Stimulated activated CD8-positive, alpha-beta memory T cell treated with anti-CD3 and anti-CD28 coated beads, Interleukin-15, amount 100 ng/mL, for 1 hour (primary cell): Measurements from ENCODE around the gene SLC38A7.
"Not testable (repeated sequence)": the region's sequence is repeated elsewhere in the genome, so short reads cannot be mapped to it uniquely, and the experiment has no call there.

Source experiments
- DNase-seq: peaks from one replicate; pipeline ENCODE4 v3.0.0-alpha.2; 2020; ENCODE audit warnings: low read depth

SLC38A7 gene

DNA sequence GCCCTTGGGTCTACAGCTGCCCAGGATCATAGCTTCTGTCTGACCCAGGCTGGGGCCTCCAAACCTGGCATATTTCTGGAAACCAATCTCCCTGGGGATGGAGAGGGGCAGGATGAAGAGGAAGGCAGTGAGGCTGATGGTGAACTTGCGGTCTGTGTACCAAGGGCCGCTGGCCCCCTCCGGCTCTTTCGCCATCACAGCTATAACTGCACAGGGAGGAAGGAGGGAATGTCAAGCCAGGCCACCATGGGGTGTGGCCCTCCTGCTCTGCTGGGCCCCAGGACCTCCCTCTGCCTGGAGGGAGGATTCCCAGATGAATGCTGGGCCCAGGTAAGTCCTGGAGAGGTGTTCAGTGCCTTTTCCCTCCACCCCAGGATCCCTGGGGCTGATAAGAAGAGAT is 6.3 kb downstream of the SLC38A7 start:
- DNase-seq, result no peak

DNA sequence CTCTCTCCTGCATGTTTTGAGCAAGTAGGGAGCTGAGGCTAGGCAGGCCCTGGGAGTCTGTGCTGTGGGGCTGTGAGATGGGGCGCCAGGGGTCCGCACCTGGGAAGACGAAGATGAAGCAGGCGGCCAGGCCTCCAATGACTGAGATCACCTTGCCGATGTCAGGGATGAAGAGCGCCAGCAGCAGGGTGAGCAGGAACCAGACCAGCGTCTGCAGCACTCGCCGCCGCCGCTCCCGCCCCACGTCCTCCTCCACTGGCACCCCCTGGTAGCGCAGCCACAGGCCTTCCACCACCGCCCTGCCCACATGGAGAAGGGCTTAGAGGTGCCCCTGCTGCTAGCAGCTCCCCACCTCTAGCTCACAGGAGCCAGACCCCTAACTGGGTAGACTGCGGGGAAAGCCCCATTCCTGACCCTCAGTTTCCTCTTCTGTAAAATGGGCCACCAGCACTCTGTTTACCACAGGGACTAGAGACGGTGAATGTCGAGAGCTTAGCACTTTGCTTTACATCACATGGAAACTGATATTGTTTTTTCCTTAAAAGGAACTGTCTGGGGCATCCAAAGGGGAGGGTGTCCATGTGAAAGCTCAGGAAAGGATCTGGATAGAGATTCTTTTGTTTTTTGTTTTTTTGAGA is 13.5 kb downstream of the SLC38A7 start:
- DNase-seq, result no peak

GRCh38 chr16:58670177-58670576 is 14.4 kb downstream of the SLC38A7 start:
- no peak for DNase-seq

DNA sequence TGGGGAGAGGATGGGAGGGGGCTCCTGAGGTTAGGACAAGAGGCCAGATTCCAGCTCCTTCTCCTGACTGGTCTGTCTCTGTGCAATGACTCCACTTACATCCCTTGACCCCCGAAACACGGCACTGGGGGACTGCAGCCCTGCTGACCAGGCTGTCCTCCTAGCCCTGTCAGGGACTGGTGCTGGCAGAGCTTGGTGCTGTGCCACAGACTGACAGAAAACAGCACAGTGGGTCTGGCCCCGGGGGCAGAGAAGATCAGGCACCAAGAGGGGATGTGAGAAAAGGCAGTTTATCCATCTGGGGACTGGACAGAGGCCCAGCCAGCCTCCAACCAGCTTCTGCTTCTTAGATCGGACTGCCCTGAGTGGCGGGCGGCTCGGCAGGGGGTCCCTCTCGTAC is 19.4 kb downstream of the SLC38A7 start:
- no peak for DNase-seq

DNA sequence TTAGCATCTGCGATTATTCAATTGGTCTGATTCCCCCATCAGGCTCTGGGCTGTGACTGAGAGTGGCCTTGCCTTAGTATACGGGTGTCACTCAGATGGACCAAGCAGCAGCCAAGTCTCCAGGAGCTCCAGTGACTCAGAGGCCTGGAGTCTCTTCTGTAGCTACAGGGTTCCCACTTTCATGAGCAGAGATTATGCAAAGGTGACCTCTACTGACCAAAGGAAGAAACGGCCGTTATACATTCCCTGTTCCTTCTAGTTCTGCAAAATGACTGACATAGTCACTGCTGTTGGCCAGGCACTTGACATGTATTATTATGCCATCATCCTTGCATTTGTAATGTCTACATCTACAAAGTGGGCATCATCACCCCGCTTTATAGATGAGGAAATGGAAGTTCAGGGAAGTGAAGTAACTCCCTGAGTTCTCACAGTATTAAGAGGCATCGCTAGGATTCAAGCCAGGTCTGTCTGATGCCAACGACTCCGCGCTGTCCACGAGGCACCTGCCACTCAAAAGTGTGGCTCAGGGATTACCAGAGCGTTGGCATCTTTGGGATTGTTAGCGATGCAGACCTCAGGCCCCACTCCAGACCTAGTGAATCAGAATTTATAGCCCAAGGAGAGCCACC is 23.3 kb downstream of the SLC38A7 start:
- DNase-seq, result no peak

GRCh38 chr16:58659911-58660310 is 24.7 kb downstream of the SLC38A7 start:
- not testable (repeated sequence) for DNase-seq

DNA sequence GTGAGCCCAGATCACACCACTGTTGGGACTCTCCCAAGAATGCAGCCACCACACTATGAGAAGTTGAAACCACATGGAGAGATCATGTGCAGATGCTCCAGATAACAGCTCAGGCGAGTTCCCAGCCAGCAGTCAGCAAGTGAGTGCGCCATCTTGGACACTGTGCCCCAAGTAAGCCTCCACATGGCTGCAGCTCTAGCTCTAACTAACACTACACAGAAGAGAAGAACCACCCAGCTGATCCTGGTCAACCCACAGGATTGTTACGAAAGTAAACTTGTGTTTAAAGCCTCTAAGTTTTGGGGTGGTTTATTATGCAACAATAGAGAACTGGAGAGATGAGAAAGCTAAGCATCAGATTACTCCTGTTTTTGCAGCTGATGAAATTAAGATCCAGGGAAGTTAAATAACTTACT is 25.8 kb downstream of the SLC38A7 start:
- no peak for DNase-seq

GRCh38 chr16:58656899-58657298 is 27.7 kb downstream of the SLC38A7 start:
- DNase-seq, result no peak

DNA sequence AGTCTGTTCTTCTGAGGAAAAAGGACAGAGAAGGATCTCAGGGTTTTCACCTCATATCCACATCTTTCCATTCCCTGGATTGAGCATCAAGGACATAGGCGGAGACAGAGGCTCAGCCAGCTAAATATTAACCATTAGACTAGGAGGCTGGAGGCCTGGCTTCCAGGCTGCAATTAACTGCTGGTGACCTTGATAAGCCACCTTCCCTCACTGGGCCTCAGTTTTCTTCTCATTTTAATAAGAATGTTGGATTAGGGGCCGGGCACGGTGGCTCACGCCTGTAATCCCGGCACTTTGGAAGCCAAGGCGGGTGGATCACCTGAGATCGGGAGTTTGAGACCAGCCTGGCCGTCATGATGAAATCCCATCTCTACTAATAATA is 29.4 kb downstream of the SLC38A7 start:
- no peak for DNase-seq

DNA sequence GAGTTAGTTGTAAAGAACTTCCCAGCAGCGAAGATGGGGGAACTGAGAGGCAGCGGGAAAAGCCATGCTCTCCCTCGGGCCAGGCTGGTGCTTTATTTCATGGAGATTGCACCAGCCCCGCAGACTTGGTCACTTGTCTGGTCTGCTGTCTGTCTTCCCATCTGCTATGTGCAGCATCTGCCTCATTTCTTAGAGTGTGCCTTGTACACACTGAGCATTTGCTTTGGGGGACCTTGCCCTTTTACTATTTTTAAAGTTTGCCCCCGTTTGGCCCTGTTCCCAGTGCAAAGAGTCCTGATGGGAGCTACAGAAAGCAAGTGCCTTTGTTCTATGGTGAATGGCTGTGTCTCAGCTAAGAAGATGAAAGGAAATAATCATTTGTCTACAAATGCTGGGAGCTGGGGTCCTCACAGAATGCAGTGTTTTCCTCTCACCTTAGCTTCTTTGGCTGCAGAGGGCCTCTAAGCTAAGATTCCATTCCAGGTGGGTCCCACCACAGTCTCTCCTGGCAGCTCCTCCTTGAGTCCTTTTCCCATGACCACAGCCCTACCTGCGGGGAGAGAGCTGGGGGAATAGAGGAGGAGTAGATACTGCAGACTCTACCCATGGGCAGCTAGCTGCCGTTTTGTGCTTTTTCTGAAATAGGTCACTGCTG is 29.9 kb downstream of the SLC38A7 start:
- no peak for DNase-seq

GRCh38 chr16:58652741-58653140 is 31.8 kb downstream of the SLC38A7 start:
- DNase-seq, result no peak

GRCh38 chr16:58651965-58652348 is 32.6 kb downstream of the SLC38A7 start:
- no peak for DNase-seq

DNA sequence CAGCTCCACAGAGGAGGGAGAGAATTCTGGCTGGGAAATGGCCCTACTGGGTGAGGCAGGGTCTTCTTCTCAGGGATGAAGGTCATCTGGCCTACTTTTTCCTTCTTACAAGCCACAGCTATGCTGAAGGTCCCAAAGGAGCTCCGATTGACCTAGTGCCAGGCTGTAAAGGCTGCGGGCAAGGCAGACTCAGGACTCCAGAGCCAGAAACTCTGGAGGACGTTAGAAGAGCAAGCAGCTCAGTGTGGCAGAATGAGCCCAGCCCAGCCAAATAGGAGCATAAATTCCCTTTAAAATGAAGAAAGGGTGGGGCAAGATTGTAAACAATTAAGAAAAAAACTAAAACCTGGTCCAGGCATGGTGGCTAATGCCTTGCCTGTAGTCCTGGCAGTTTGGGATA is 34.9 kb downstream of the SLC38A7 start:
- DNase-seq, result no peak

- no peak for DNase-seq
Measured at GRCh38 chr16:58647107-58647506, 37.5 kb downstream of the SLC38A7 start.

DNA sequence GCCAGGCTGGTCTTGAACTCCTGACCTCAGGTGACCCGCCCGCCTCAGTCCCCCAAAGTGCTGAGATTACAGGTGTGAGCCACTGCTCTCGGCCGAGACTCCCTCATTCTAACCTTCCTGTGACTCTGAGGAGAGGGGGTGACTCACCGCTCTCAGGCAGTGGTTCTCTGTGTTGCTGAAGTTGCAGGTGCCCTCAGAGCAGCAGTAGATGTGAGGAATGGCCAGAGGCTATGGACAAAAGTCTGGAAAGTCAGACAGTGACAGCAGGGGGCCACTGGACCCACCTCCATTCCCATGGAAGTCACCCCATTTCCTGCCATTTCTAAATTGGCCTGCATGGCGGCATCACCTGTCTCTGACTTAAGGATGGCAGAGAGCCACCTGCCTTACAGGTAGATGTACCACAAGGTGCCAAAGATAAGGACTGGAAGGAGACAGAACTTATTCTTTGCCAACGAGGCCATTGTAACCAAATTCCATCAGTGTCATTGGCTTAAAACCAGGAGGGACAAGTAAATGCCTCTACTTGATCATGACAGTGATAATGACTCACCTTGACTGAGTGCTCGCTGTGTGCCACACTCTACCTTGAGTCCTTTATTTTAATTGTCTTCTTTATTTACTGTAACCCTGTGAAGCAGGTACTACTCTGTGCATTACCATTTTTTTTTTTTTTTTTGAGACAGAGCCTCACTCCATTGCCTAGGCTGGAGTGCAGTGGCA is 39.6 kb downstream of the SLC38A7 start:
- DNase-seq, result no peak

GRCh38 chr16:58644108-58644507 is 40.5 kb downstream of the SLC38A7 start:
- no peak for DNase-seq

DNA sequence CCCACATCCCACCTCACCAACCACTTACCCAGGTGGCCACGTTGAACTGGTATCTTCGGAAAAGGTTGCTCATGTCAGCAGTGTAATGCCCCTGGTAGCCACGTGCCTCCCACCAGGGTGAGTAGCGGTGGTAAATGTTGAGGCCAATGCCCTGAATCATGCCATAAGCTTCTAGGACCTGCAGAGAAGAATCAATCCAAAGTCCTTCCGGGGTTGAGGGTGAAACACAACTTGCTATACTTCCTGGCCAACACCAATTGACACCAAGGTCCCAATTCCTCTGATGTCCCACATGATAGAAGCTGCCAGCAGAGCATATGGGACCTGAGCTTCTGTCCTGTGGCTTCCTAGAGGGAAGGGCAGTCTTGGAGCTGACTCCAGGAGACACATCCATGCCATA is 43.6 kb downstream of the SLC38A7 start:
- DNase-seq, result no peak

GRCh38 chr16:58639836-58640235 is 44.7 kb downstream of the SLC38A7 start:
- no peak for DNase-seq

DNA sequence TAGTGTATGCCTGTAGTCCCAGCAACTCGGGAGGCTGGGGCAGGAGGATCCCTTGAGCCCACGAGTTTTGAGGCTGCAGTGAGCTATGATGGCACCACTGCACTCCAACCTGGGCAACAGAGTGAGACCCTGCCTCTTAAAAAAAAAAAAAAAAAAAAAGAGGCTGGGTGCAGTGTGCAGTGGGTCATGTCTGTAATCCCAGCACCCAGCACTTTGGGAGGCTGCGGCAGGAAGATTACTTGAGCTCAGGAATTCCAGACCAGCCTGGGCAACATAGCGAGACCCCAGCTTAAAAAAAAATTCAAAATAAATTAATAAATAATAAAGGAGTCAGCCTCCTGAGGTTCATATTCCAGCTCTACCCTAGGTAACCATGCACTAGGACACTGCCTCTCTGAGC is 45.3 kb downstream of the SLC38A7 start:
- DNase-seq, result no peak

DNA sequence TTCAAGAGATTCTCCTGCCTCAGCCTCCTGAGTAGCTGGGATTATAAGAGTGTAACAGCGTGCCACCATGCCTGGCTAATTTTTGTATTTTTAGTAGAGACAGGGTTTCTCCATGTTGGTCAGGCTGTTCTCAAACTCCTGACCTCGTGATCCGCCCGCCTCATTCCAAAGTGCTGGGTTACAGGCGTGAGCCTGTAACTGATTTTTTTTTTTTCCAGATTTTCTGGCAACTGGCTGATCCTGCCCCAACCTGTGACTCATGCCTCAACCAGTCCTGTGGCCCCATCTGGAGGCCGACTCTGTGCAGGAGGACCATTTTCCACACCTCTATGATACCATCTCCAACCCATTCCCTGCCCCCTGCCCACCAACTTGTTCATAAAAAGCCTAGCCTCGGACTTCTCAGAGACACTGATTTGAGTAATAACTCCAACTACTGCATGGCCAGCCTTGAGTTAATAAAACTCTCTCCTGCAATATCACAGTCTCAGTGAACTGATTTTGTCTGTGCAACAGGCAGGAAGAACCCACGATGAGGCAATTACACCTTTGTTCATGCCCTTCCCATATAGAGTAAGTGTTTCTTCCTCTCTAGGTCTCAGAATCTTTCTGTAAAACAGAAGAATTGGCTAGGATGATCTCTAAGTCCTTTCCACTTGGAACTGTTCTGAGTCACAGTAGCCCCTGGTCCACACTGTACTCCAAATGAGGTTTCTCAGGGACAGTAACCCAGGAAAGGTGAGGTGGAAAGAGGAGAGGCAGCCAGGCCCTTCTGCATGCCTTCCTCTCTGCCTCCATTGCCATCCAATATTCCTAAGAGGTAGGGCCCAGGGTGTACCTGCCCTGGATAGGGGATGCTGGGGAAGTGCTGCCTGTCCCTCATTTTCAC is 46.2 kb downstream of the SLC38A7 start:
- DNase-seq, result no peak

DNA sequence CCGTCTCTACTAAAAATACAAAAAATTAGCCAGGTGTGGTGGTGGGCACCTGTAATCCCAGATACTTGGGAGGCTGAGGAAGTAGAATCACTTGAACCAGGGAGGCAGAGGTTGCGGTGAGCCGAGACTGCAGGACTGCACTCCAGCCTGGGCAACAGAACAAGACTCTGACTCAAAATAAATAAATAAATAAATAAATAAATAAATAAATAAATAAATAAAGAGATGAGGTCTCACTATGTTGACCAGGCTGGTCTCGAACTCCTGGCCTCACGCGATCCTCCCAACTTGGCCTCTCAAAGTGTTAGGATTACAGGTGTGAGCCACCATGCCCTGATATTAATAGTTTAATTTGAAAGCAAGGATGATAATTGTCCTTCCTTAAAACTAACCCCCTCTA is 47.5 kb downstream of the SLC38A7 start:
- DNase-seq, result not testable (repeated sequence)

DNA sequence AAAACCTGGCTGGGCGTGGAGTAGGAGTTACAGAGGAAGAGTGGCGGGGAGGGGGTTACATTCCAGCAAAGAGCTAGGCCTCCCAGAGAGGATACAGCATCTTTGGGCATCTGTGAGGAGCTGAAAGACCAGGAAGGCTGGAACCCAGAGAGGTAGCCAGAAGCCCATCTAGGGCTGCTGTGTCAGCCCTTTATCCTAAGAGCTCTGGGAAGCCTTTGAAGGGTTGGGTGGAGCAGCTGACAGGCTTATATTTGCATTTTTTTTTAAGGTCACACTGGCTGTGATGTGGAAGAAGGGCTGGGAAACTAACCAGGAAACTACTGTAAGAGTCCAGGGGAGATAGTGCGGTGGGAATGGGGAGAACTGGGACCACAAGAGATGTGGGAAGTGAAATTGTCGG is 48.1 kb downstream of the SLC38A7 start:
- DNase-seq, result no peak
